DMS79 treated with DMSO at 0.1 percent for 48 hours (cell line): ENCODE data around the gene KRT74.

Experiments used
- DNase-seq: peaks from one replicate; lab custom pipeline; 2025; lab: John Stamatoyannopoulos, UW

Gene KRT74

GRCh38 chr12:52537101-52537500, 36.5 kb downstream of the KRT74 start:
- no peak for DNase-seq

- DNase-seq: no peak
Observed at GRCh38 chr12:52535574-52535973, 38.1 kb downstream of the KRT74 start.

GRCh38 chr12:52534482-52534881, 39.2 kb downstream of the KRT74 start:
- DNase-seq: no peak

GRCh38 chr12:52533686-52534470, 39.8 kb downstream of the KRT74 start:
- no peak for DNase-seq

GRCh38 chr12:52532636-52533035, 41.0 kb downstream of the KRT74 start:
- DNase-seq: no peak

GRCh38 chr12:52531566-52532300, 41.9 kb downstream of the KRT74 start:
- no peak for DNase-seq

GRCh38 chr12:52530905-52531304, 42.7 kb downstream of the KRT74 start:
- no peak for DNase-seq

GRCh38 chr12:52530366-52530765, 43.3 kb downstream of the KRT74 start:
- no peak for DNase-seq

- DNase-seq: no peak
Observed at GRCh38 chr12:52529846-52530245, 43.8 kb downstream of the KRT74 start.

GRCh38 chr12:52529417-52529816, 44.2 kb downstream of the KRT74 start:
- no peak for DNase-seq

GRCh38 chr12:52528641-52529143, 45.0 kb downstream of the KRT74 start:
- no peak for DNase-seq

GRCh38 chr12:52527121-52527800, 46.4 kb downstream of the KRT74 start:
- DNase-seq: no peak

- DNase-seq: no peak
Observed at GRCh38 chr12:52526511-52526951, 47.1 kb downstream of the KRT74 start.

- DNase-seq: no peak
Observed at GRCh38 chr12:52525661-52526499, 47.8 kb downstream of the KRT74 start.

GRCh38 chr12:52524898-52525591, 48.6 kb downstream of the KRT74 start:
- DNase-seq: no peak

GRCh38 chr12:52524241-52524897, 49.3 kb downstream of the KRT74 start:
- DNase-seq: no peak

GRCh38 chr12:52523824-52524223, 49.8 kb downstream of the KRT74 start:
- DNase-seq: no peak

GRCh38 chr12:52522346-52523011, 51.2 kb downstream of the KRT74 start:
- no peak for DNase-seq

GRCh38 chr12:52521568-52522266, 51.9 kb downstream of the KRT74 start:
- no peak for DNase-seq
